Measurements from ENCODE around the gene UTP11. TPM values are rescaled to one million over a fixed set of nuclear protein-coding genes. Genes with fewer than 3 reads are reported as not detected.
A peak's percentile ranks its signal among the peaks of the same experiment; 100 is the strongest.

Gene UTP11
- total RNA-seq, 1 experiment from 2014 or later: 53.8 TPM

- no peak for TF ChIP-seq POLR2AphosphoS5 (IDR thresholded peaks at IDR 0.05; ENCODE audit: low read depth, low read length)
- TF ChIP-seq SIN3A (IDR thresholded peaks at IDR 0.05; ENCODE audit: borderline replicate concordance, insufficient read depth, low read depth, low read length): no peak
- no peak for TF ChIP-seq REST (IDR thresholded peaks at IDR 0.05; ENCODE audit: insufficient read depth in 1 of 2, low read depth in 2 of 2, low read length in 1 of 2)
- TF ChIP-seq, protein P1, sequence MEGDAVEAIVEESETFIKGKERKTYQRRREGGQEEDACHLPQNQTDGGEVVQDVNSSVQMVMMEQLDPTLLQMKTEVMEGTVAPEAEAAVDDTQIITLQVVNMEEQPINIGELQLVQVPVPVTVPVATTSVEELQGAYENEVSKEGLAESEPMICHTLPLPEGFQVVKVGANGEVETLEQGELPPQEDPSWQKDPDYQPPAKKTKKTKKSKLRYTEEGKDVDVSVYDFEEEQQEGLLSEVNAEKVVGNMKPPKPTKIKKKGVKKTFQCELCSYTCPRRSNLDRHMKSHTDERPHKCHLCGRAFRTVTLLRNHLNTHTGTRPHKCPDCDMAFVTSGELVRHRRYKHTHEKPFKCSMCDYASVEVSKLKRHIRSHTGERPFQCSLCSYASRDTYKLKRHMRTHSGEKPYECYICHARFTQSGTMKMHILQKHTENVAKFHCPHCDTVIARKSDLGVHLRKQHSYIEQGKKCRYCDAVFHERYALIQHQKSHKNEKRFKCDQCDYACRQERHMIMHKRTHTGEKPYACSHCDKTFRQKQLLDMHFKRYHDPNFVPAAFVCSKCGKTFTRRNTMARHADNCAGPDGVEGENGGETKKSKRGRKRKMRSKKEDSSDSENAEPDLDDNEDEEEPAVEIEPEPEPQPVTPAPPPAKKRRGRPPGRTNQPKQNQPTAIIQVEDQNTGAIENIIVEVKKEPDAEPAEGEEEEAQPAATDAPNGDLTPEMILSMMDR (IDR thresholded peaks at IDR 0.05): no peak
- no peak for TF ChIP-seq TCF7L2 (IDR thresholded peaks at IDR 0.05; ENCODE audit: low read depth, low read length)
- peaks cover 19% of the 10 kb centered on the region for H3K4me1 ChIP-seq (ENCODE audit: control insufficient read depth, insufficient read depth, low read length)
- H3K27ac ChIP-seq (ENCODE audit: low read length): peak overlapping the region; percentile 65
- intact Hi-C loops (cut with micrococcal nuclease; ENCODE audit: unreplicated experiment) (no loop called here), in situ Hi-C loops (cut with HindIII; ENCODE audit: low pct_unique_long_range_greater_than_20kb, low sequenced_read_pairs) (no loop called here)
- ChIA-PET POLR2A (no interaction called here), CTCF (no interaction called here)
- no peak overlapping the region for H3K4me3 ChIP-seq (ENCODE audit: low read depth in 2 of 2, low read length in 2 of 2)
- DNase-seq (ENCODE audit: low read depth, low spot score) (no peak), ATAC-seq (no peak)
- H3K9me3 ChIP-seq (ENCODE audit: control insufficient read depth, insufficient read depth, low read depth, low read length): no peaks in the 10 kb centered on the region
- H3K36me3 ChIP-seq (ENCODE audit: control insufficient read depth, insufficient read depth, low read length): peaks cover 20% of the 10 kb centered on the region
- no TSS peak for BruUV-seq (replicated peaks)
- no peaks in the 10 kb centered on the region for H3K27me3 ChIP-seq (ENCODE audit: control insufficient read depth, insufficient read depth, low read length)
These were observed 3.6 kb downstream of the UTP11 start for GRCh38 chr1:38015978-38016725.

GRCh38 chr1:38018864-38019343 lies 6.4 kb downstream of the UTP11 start:
- H3K4me3 ChIP-seq (ENCODE audit: low read depth in 2 of 2, low read length in 2 of 2): no peak overlapping the region
- DNase-seq (ENCODE audit: low read depth, low spot score) (no peak), ATAC-seq (peak; percentile 71)
- no TSS peak for BruUV-seq (replicated peaks)
- H3K4me1 ChIP-seq (ENCODE audit: control insufficient read depth, insufficient read depth, low read length): peaks cover 18% of the 10 kb centered on the region
- POLR2A ChIA-PET: interaction anchor here (0.6 kb wide), 1 partner anchor 50 kb away, joined by 3 read pairs; no protein-coding TSS in a partner anchor
- intact Hi-C loops (cut with micrococcal nuclease; ENCODE audit: unreplicated experiment): loop anchor here (1.0 kb wide), 1 partner anchor 29 kb away; the partner anchor contains the start of gene SF3A3
- TF ChIP-seq, protein P1 (IDR thresholded peaks at IDR 0.05): peak; percentile 78
- TF ChIP-seq POLR2AphosphoS5 (IDR thresholded peaks at IDR 0.05; ENCODE audit: low read depth, low read length): no peak
- in situ Hi-C loops (cut with HindIII; ENCODE audit: low pct_unique_long_range_greater_than_20kb, low sequenced_read_pairs): no loop called here
- no peak overlapping the region for H3K27ac ChIP-seq (ENCODE audit: low read length)
- CTCF ChIA-PET: interaction anchor here (0.6 to 0.7 kb wide), 8 partner anchors 17 to 552 kb away, joined by 3 to 8 read pairs (median 6); no protein-coding TSS in a partner anchor
- peaks cover 35% of the 10 kb centered on the region for H3K36me3 ChIP-seq (ENCODE audit: control insufficient read depth, insufficient read depth, low read length)
- no peaks in the 10 kb centered on the region for H3K27me3 ChIP-seq (ENCODE audit: control insufficient read depth, insufficient read depth, low read length)
- no peaks in the 10 kb centered on the region for H3K9me3 ChIP-seq (ENCODE audit: control insufficient read depth, insufficient read depth, low read depth, low read length)

Measured in Panc1 (cell line).